ENCODE measurements around the gene KLHDC8B. TPM values are rescaled to one million over a fixed set of nuclear protein-coding genes. Genes with fewer than 3 reads are reported as not detected.
A peak's percentile ranks its signal among the peaks of the same experiment; 100 is the strongest.
"Not testable (repeated sequence)": the region's sequence is repeated elsewhere in the genome, so short reads cannot be mapped to it uniquely, and the experiment has no call there.

The KLHDC8B gene
- total and polyA plus RNA-seq, 7 donors, result 24.7 to 84.5 (median 28.3) TPM

DNA sequence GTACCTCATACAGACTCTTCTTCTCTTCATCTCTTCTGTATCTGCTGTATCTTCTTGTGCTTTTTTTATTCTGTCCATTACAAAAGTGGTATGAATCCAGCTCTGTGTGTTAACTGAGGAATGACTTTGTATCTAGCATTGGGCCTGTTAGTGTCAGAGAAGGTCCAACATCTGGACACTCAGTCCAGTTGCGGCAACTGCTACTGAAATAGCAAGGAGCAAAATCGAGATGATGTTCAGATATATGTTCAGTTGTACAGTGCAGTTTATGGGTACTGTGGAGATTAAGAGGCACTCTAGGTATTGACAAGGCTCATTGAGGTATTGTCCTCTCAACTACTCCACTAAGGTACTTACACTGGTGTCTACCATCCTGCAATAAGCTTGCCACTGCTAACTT lies 42.6 kb downstream of the KLHDC8B start:
- H3K9me3 ChIP-seq, result no peaks in the 10 kb centered on the region
- TF ChIP-seq, protein P1, sequence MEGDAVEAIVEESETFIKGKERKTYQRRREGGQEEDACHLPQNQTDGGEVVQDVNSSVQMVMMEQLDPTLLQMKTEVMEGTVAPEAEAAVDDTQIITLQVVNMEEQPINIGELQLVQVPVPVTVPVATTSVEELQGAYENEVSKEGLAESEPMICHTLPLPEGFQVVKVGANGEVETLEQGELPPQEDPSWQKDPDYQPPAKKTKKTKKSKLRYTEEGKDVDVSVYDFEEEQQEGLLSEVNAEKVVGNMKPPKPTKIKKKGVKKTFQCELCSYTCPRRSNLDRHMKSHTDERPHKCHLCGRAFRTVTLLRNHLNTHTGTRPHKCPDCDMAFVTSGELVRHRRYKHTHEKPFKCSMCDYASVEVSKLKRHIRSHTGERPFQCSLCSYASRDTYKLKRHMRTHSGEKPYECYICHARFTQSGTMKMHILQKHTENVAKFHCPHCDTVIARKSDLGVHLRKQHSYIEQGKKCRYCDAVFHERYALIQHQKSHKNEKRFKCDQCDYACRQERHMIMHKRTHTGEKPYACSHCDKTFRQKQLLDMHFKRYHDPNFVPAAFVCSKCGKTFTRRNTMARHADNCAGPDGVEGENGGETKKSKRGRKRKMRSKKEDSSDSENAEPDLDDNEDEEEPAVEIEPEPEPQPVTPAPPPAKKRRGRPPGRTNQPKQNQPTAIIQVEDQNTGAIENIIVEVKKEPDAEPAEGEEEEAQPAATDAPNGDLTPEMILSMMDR (IDR thresholded peaks at IDR 0.05), result no peak
- 79 to 91% (median 79%) methylated on average over 2 of the region's 2 CpGs for WGBS, 3 donors
- H3K27me3 ChIP-seq (ENCODE audit: insufficient read depth in 3 of 3, low read length in 2 of 3), result no peaks in the 10 kb centered on the region
- no peak for DNase-seq
- H3K4me3 ChIP-seq, result no peak overlapping the region
- H3K4me1 ChIP-seq, result peaks cover 14% of the 10 kb centered on the region
- no peaks in the 10 kb centered on the region for H3K36me3 ChIP-seq (ENCODE audit: insufficient read depth in 1 of 2, low read depth in 1 of 2)
- no peak for ATAC-seq
- intact Hi-C loops (cut with DNase I), result no loop called here
- no peak overlapping the region for H3K27ac ChIP-seq

DNA sequence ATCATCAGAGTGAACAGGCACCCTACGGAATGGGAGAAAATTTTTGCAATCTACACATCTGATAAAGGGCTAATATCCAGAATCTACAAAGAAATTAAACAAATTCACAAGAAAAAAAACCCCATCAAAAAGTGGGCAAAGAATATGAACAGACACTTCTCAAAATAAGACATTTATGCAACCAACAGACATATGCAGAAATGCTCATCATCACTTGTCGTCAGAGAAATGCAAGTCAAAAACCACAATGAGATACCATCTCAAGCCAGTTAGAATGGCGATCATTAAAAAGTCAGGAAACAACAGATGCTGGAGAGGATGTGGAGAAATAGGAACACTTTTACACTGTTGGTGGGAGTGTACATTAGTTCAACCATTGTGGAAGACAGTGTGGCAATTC lies 45.3 kb downstream of the KLHDC8B start:
- ATAC-seq; intact Hi-C loops (cut with DNase I); H3K9me3 ChIP-seq; H3K36me3 ChIP-seq (ENCODE audit: insufficient read depth in 1 of 2, low read depth in 1 of 2); H3K27me3 ChIP-seq (ENCODE audit: insufficient read depth in 3 of 3, low read length in 2 of 3); H3K4me3 ChIP-seq; DNase-seq: not testable (repeated sequence)
- H3K4me1 ChIP-seq, result peaks cover 24% of the 10 kb centered on the region
- WGBS, 3 donors, result 78 to 81% (median 78%) methylated on average over 3 of the region's 3 CpGs
- peak overlapping the region; percentile 2 for H3K27ac ChIP-seq

DNA sequence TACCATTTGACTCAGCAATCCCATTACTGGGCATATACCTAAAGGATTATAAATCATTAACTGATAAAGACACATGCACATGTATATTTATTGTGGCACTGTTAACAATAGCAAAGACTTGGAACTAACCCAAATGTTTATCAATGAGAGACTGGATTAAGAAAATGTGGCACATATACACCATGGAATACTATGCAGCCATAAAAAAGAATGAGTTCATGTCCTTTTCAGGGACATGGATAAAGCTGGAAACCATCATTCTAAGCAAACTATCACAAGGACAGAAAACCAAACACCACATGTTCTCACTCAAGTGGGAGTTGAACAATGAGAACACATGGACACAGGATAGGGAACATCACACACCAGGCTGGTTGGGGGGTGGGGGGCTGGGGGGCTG lies 45.7 kb downstream of the KLHDC8B start:
- H3K4me3 ChIP-seq; H3K27me3 ChIP-seq (ENCODE audit: insufficient read depth in 3 of 3, low read length in 2 of 3); H3K36me3 ChIP-seq (ENCODE audit: insufficient read depth in 1 of 2, low read depth in 1 of 2); H3K9me3 ChIP-seq; intact Hi-C loops (cut with DNase I); DNase-seq; ATAC-seq: not testable (repeated sequence)
- H3K27ac ChIP-seq, result peak overlapping the region; percentile 2
- H3K4me1 ChIP-seq, result peaks cover 24% of the 10 kb centered on the region

DNA sequence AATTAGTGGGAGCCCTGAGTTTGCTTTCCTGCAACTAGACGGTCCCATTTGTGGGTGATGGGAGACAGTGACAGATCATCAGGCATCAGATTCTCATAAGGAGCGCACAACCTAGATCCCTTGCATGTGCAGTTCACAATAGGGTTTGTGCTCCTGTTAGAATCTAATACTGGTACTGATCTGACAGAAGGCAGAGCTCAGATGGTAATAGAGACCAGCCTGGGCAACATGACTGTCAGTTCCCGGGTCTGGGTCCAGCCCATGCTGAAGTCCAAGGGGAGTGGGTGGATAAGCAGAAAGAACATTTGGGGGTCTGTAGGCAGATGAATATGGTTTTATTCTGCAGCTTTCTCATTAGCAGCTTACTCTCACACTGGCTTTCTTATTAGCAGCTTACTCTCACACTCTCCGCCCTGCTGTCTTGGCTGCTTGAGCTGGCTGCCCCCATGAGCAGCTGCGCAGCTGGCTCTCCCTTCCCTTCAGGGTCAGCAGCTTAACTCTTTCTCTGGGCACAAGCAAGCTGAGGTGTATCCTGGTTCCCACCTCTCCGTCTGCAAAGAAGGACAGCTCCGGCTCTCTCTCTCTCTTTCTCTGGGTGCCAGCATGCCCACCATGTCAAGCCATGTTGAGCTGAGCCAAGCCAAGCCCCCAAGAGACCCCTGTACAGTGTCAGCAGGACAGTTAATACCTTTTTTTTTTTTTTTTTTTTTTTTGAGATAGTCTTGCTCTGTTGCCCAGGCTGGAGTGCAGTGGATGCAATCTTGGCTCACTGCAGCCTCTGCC lies 46.5 kb downstream of the KLHDC8B start:
- peak in 1 of 2 donors; percentile 35 for DNase-seq
- TF ChIP-seq, protein P1 (IDR thresholded peaks at IDR 0.05), result no peak
- intact Hi-C loops (cut with DNase I), result loop anchor here in 1 of 2 donors (2.0 kb wide), 1 partner anchor 47 kb away; the partner anchor contains the start of gene KLHDC8B

DNA sequence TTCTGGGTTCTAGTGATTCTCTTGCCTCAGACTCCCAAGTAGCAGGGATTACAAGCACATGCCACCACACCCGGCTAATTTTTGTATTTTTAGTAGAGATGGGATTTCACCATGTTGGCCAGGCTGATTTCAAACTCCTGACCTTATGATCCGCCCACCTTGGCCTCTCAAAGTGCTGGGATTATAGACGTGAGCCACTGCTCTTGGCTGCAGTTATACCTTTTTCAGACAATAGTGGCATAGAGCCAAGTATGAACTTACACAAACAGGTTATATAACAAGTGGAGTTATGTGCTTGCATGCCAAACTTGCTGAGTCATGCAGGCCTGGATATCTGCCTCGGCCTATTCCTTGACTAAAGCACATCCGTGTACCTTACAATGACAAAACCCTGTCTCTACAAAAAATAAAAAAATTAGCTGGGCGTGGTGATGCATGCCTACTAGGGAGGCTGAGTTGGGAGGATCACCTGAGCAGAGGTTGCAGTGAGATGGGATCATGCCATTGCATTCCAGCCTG lies 47.1 kb downstream of the KLHDC8B start:
- H3K4me3 ChIP-seq; H3K9me3 ChIP-seq; H3K27me3 ChIP-seq (ENCODE audit: insufficient read depth in 3 of 3, low read length in 2 of 3); H3K36me3 ChIP-seq (ENCODE audit: insufficient read depth in 1 of 2, low read depth in 1 of 2): not testable (repeated sequence)
- DNase-seq (peak; percentile 67 to 77), ATAC-seq (peak; percentile 84 to 90 (median 88))
- 6 to 12% (median 8%) methylated on average over 6 of the region's 6 CpGs for WGBS, 3 donors
- Histone ChIP-seq H3K27ac (peak overlapping the region; percentile 83), H3K4me1 (peaks cover 24% of the 10 kb centered on the region)
- intact Hi-C loops (cut with DNase I), result loop anchor here in 1 of 2 donors (2.0 kb wide), 1 partner anchor 48 kb away; the partner anchor contains the start of gene KLHDC8B

More for the DNA sequence above, 46.5 kb downstream of the KLHDC8B start:
- 16 to 26% (median 25%) methylated on average over 7 of the region's 7 CpGs for whole genome bisulfite sequencing, 3 donors
- peak overlapping the region; percentile 19 for H3K4me3 ChIP-seq
- peak; percentile 71 to 89 (median 82) for ATAC-seq
- H3K36me3 ChIP-seq (ENCODE audit: insufficient read depth in 1 of 2, low read depth in 1 of 2), result no peaks in the 10 kb centered on the region
- no peaks in the 10 kb centered on the region for H3K27me3 ChIP-seq (ENCODE audit: insufficient read depth in 3 of 3, low read length in 2 of 3)
- peaks cover 24% of the 10 kb centered on the region for H3K4me1 ChIP-seq
- H3K9me3 ChIP-seq, result no peaks in the 10 kb centered on the region
- peak overlapping the region; percentile 83 for H3K27ac ChIP-seq

DNA sequence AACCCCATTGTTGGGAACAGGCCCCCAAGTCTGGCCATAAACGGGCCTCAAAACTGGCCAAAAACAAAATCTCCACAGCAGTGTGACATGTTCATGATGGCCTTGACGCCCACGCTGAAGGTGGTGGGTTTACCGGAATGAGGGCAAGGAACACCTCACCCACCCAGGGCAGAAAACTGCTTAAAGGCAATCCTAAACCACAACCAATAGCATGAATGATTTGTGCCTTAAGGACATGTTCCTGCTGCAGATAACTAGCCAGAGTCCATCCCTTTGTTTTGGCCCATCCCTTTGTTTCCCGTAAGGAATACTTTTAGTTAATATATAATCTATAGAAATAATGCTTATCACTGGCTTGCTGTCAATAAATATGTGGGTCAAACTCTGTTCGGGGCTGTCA lies 47.7 kb downstream of the KLHDC8B start:
- intact Hi-C loops (cut with DNase I), result loop anchor here in 1 of 2 donors (2.0 kb wide), 1 partner anchor 48 kb away; the partner anchor contains the start of gene KLHDC8B
- ATAC-seq, result no peak
- WGBS, 3 donors, result 70 to 96% (median 83%) methylated on average over 6 of the region's 6 CpGs
- Histone ChIP-seq H3K36me3 (ENCODE audit: insufficient read depth in 1 of 2, low read depth in 1 of 2) (no peaks in the 10 kb centered on the region), H3K27ac (peak overlapping the region; percentile 83), H3K4me3 (no peak overlapping the region), H3K27me3 (ENCODE audit: insufficient read depth in 3 of 3, low read length in 2 of 3) (no peaks in the 10 kb centered on the region), H3K9me3 (no peaks in the 10 kb centered on the region), H3K4me1 (peaks cover 24% of the 10 kb centered on the region)
- DNase-seq, result no peak
- TF ChIP-seq, protein P1 (IDR thresholded peaks at IDR 0.05), result no peak

DNA sequence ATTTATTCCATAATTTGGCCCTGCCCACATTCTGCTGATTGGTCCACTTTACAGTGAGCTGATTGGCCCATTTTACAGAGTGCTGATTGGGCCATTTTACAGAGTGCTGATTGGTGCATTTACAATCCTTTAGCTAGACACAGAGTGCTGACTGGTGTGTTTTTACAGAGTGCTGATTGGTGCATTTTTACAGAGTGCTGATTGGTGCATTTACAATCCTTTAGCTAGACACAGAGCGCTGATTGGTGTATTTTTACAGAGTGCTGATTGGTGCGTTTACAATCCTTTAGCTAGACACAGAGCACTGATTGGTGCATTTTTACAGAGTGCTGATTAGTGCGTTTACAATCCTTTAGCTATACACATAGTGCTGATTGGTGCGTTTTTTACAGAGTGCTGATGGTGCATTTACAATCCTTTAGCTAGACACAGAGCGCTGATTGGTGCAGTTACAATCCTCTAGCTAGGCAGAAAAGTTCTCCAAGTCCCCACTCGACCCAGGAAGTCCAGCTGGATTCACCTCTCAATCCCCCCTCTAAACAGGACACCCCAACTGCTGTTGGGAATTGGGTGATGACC lies 49.7 kb downstream of the KLHDC8B start:
- H3K27ac ChIP-seq; DNase-seq; H3K9me3 ChIP-seq; H3K4me3 ChIP-seq; H3K27me3 ChIP-seq (ENCODE audit: insufficient read depth in 3 of 3, low read length in 2 of 3); intact Hi-C loops (cut with DNase I); H3K36me3 ChIP-seq (ENCODE audit: insufficient read depth in 1 of 2, low read depth in 1 of 2); ATAC-seq: not testable (repeated sequence)
- 92 to 96% (median 95%) methylated on average over 6 of the region's 6 CpGs for WGBS, 3 donors
- H3K4me1 ChIP-seq, result peaks cover 27% of the 10 kb centered on the region
